Epithelial cell of prostate (primary cell): Measurements from ENCODE around the gene TNIK.
"Not testable (repeated sequence)": the region's sequence is repeated elsewhere in the genome, so short reads cannot be mapped to it uniquely, and the experiment has no call there.

Source experiments
- DNase-seq: peaks from one replicate; pipeline ENCODE4 v3.0.0-alpha.2; 2011; ENCODE audit warnings: low read depth, low spot score
- H3K27ac ChIP-seq: fragments of 450-650 bp; 2 replicates; pipeline ENCODE4 v1.5.1; 2017; ENCODE audit warnings: mild to moderate bottlenecking

TNIK gene

GRCh38 chr3:171297951-171298350 lies 162.3 kb downstream of the TNIK start:
- no peak for DNase-seq
- H3K27ac ChIP-seq: no peak overlapping the region

- no peak for DNase-seq
- no peak overlapping the region for H3K27ac ChIP-seq
Observed at GRCh38 chr3:171297207-171297606, 163.0 kb downstream of the TNIK start.

- H3K27ac ChIP-seq: no peak overlapping the region
- no peak for DNase-seq
Observed at GRCh38 chr3:171295484-171296373, 164.5 kb downstream of the TNIK start.

GRCh38 chr3:171293142-171293782 lies 166.9 kb downstream of the TNIK start:
- no peak for DNase-seq
- no peak overlapping the region for H3K27ac ChIP-seq

GRCh38 chr3:171290680-171291079 lies 169.5 kb downstream of the TNIK start:
- no peak overlapping the region for H3K27ac ChIP-seq
- DNase-seq: no peak

GRCh38 chr3:171289291-171289690 lies 170.9 kb downstream of the TNIK start:
- DNase-seq: no peak
- H3K27ac ChIP-seq: no peak overlapping the region

- not testable (repeated sequence) for DNase-seq, H3K27ac ChIP-seq
Observed at GRCh38 chr3:171287761-171288160, 172.4 kb downstream of the TNIK start.

GRCh38 chr3:171286580-171287249 lies 173.5 kb downstream of the TNIK start:
- DNase-seq: peak; percentile 46

GRCh38 chr3:171285287-171285686 lies 174.9 kb downstream of the TNIK start:
- H3K27ac ChIP-seq: no peak overlapping the region
- DNase-seq: no peak

More at GRCh38 chr3:171286580-171287249, 173.5 kb downstream of the TNIK start:
- H3K27ac ChIP-seq: no peak overlapping the region

- DNase-seq: peak; percentile 69
- peak overlapping the region; percentile 34 for H3K27ac ChIP-seq
Observed at GRCh38 chr3:171284308-171285075, 175.7 kb downstream of the TNIK start.

GRCh38 chr3:171283848-171284222 lies 176.4 kb downstream of the TNIK start:
- DNase-seq: no peak
- H3K27ac ChIP-seq: no peak overlapping the region

GRCh38 chr3:171283183-171283847 lies 176.9 kb downstream of the TNIK start:
- H3K27ac ChIP-seq: no peak overlapping the region
- no peak for DNase-seq

- no peak overlapping the region for H3K27ac ChIP-seq
- no peak for DNase-seq
Observed at GRCh38 chr3:171282041-171282440, 178.2 kb downstream of the TNIK start.

- no peak overlapping the region for H3K27ac ChIP-seq
- no peak for DNase-seq
Observed at GRCh38 chr3:171281256-171281992, 178.8 kb downstream of the TNIK start.

- no peak overlapping the region for H3K27ac ChIP-seq
- DNase-seq: no peak
Observed at GRCh38 chr3:171279972-171280371, 180.2 kb downstream of the TNIK start.

- DNase-seq: no peak
- no peak overlapping the region for H3K27ac ChIP-seq
Observed at GRCh38 chr3:171278299-171278590, 182.0 kb downstream of the TNIK start.

GRCh38 chr3:171277456-171278298 lies 182.5 kb downstream of the TNIK start:
- no peak overlapping the region for H3K27ac ChIP-seq
- no peak for DNase-seq

GRCh38 chr3:171276923-171277322 lies 183.3 kb downstream of the TNIK start:
- no peak for DNase-seq
- no peak overlapping the region for H3K27ac ChIP-seq
